Mucosa of descending colon (tissue), 3 donors: ENCODE data around the gene CTSD. TPM values are rescaled to one million over a fixed set of nuclear protein-coding genes. Genes with fewer than 3 reads are reported as not detected.

Experiments
- ATAC-seq: fragments of 200-7000 bp; cut with Tn5 transposase; one replicate; pipeline ENCODE4 v1.9.1; 2020; ENCODE audit warnings: mild to moderate bottlenecking, moderate library complexity
- DNase-seq, 3 donors: peaks; one replicate each; pipeline ENCODE4 v3.0.0-alpha.2; 2020
- H3K36me3 ChIP-seq: fragments of 200-600 bp; one replicate; pipeline ENCODE4 v1.8.0; 2021; ENCODE audit warnings: low read depth, mild to moderate bottlenecking
- H3K4me1 ChIP-seq: fragments of 200-600 bp; one replicate; pipeline ENCODE4 v1.8.0; 2021; ENCODE audit warnings: low read depth, mild to moderate bottlenecking
- H3K4me3 ChIP-seq: fragments of 200-600 bp; one replicate; pipeline ENCODE4 v1.8.0; 2021; ENCODE audit warnings: mild to moderate bottlenecking
- H3K9me3 ChIP-seq: fragments of 200-600 bp; one replicate; pipeline ENCODE4 v1.8.0; 2021; ENCODE audit warnings: mild to moderate bottlenecking
- intact Hi-C, 2 donors: fragments of 100-400 bp; cut with DNase I in 1 of 2; cut with micrococcal nuclease in 1 of 2; formaldehyde crosslinking; loops; one replicate each; pipeline versions ENCODE4 v1.11.0 to v1.11.1; 2022; cut with DNase I, micrococcal nuclease
- total RNA-seq, 3 donors: library from RNA; stranded (reverse); fragmentation: NEBNext Ultra II Directional in 2 of 3; extraction: Animal tissue kit (Norgen Biotek cat#: 25700) in 2 of 3; gene quantifications; one replicate each; pipeline versions ENCODE4 v1.2.1 to v1.2.4, GENCODE V29; 2021 to 2023
- TF ChIP-seq, protein P1 (sequence below): fragments of 200-600 bp; IDR thresholded peaks from one replicate; pipeline ENCODE4 v1.8.0; 2022; ENCODE audit warnings: antibody characterized with exemption, mild to moderate bottlenecking
- donor health status: DM: no; HTN: no; CAD: no; lungs with moderate emphysema.
- donor health status: DM: no; HTN: no; CAD: no.
- donor health status: DM: no; HTN: yes; CAD: no.

CTSD gene
- total RNA-seq, 3 donors from 2014 or later, result 631 to 1,107 (median 1,007) TPM

DNA sequence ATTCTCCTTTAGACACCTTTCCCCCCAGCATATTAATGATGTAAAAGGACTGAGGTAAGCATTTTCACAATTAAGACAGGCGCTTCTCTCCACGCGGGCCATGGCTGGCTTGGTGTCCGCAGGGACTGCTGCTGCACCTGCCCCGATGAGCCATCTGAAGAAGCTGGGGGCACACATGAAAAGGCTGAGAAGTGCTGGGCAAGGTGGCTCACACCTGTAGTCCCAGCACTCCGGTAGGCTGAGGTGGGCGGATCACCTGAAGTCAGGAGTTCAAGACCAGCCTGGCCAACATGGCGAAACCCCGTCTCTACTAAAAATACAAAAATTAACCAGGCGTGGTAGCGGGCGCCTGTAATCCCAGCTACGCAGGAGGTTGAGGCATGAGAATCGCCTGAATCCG is 45.4 kb downstream of the CTSD start:
- TF ChIP-seq, protein P1, sequence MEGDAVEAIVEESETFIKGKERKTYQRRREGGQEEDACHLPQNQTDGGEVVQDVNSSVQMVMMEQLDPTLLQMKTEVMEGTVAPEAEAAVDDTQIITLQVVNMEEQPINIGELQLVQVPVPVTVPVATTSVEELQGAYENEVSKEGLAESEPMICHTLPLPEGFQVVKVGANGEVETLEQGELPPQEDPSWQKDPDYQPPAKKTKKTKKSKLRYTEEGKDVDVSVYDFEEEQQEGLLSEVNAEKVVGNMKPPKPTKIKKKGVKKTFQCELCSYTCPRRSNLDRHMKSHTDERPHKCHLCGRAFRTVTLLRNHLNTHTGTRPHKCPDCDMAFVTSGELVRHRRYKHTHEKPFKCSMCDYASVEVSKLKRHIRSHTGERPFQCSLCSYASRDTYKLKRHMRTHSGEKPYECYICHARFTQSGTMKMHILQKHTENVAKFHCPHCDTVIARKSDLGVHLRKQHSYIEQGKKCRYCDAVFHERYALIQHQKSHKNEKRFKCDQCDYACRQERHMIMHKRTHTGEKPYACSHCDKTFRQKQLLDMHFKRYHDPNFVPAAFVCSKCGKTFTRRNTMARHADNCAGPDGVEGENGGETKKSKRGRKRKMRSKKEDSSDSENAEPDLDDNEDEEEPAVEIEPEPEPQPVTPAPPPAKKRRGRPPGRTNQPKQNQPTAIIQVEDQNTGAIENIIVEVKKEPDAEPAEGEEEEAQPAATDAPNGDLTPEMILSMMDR, result no peak
- Histone ChIP-seq H3K36me3 (no peaks in the 10 kb centered on the region), H3K4me3 (no peak overlapping the region), H3K4me1 (no peaks in the 10 kb centered on the region), H3K9me3 (no peaks in the 10 kb centered on the region)
- intact Hi-C loops, result no loop called here
- no peak for DNase-seq
- no peak for ATAC-seq

DNA sequence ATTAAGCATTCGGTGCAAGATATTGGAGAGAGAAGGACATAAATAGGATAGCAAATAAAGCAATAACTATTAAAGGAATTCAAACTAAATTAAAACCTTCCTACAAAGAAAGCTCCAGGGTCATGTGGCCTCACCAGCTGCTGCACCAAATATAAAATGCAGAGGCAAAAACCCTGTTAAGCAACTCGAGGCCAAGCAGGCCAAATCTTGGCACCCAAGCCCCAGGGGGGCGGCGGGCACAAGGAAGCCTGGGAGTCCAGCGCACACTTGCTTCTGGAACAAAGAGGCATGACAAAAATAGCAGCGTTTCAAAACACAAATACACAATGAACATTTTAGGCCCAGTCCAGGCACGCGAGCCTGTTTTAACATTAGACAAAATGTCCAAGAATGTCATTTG is 46.0 kb downstream of the CTSD start:
- no peak for ATAC-seq
- Histone ChIP-seq H3K36me3 (no peaks in the 10 kb centered on the region), H3K4me1 (no peaks in the 10 kb centered on the region), H3K9me3 (no peaks in the 10 kb centered on the region), H3K4me3 (no peak overlapping the region)
- DNase-seq, result no peak
- TF ChIP-seq, protein P1, result no peak
- intact Hi-C loops, result no loop called here

DNA sequence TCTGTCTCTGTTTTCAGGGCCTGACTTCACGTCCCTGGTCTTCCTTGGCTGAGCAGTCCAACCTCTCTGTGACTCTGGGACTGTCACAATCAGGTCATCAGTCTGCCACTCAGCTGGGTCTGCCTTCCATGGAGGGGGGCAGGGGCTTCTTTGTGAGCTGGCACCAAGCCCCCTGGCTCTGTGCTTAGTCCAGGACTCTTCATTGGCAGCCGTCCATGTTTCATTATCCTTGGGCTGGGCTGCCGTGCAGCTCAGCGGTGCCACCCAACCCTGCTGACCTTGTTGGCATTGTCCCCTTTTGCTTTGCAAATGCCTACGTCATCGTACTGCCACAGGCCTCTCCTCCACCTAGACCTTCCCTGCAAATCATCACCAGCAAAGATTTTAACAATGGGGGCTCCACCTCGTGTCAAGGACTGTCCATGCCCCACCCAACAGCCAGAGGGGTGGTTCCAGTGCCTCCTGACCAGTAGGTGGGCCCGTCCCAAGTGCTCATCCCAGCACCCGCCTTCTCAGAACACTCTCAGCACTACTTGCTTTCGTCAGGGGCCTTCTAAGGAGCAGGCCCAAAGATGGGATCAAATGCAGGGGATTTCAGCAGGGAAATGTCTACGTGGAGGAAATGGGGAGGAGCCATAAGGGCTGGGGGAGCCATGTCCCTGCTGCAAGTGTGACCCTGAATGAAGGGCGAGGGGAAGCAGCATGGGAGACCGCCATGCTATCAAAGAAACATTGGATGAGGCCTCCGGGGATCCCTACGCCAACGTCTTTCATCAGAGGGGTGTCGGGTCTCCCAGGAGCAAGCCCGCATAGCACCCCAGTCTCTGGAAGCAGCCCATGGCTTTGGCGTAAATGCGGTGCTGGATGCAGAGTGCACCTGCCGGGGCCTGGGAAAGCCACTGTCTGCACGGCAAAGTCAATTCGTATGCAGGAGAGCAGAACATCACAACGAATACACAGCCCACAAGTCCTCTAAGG is 48.5 kb downstream of the CTSD start:
- H3K36me3 ChIP-seq, result no peaks in the 10 kb centered on the region
- no peak for ATAC-seq
- H3K4me3 ChIP-seq, result no peak overlapping the region
- TF ChIP-seq, protein P1, result no peak
- no peaks in the 10 kb centered on the region for H3K4me1 ChIP-seq
- no peak for DNase-seq
- no peaks in the 10 kb centered on the region for H3K9me3 ChIP-seq
- intact Hi-C loops, result no loop called here

DNA sequence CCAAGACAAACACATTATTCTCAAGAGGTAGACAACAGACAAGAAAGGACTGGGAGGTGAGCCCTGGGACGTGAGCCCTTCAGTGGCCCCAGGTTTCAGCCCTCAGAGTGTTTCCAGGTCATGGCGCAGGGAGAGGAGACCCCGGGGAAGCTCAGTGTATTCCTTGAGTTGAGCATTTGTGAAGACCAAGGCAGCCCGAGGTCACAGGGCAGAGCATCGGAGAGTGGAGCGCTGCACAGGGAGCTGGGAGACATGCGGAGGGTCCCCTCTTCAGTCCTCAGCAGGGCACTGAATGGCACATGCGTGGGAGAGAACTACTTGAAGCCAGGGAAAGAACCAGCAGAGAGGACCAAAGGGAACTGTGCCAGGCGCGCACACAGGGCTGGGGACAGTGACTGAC is 55.0 kb downstream of the CTSD start:
- TF ChIP-seq, protein P1, result no peak
- Histone ChIP-seq H3K36me3 (no peaks in the 10 kb centered on the region), H3K4me1 (no peaks in the 10 kb centered on the region), H3K4me3 (no peak overlapping the region), H3K9me3 (no peaks in the 10 kb centered on the region)
- intact Hi-C loops, result no loop called here
- DNase-seq (peak in 1 of 3 donors; percentile 24), ATAC-seq (no peak)

DNA sequence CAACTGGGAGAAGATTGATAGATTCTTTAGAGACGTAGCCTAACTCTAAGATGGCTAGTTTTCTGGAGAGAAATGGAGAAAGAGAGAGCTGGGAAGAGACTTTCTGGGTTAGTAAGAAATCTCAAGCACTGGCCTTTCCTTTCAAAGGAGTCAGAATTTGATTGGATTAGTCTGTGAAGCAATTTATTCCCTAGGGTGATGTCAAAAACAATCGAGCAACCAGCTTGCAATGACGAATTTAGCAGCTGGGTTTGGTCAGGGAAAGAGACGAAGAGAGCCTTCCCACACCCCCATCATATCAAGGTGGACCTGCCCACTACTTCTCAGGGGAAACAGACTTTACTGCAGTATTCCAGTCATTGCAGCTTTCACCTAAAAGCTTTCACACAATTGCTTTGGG is 56.0 kb downstream of the CTSD start:
- intact Hi-C loops, result no loop called here
- no peak for DNase-seq
- no peaks in the 10 kb centered on the region for H3K9me3 ChIP-seq
- TF ChIP-seq, protein P1, result no peak
- no peaks in the 10 kb centered on the region for H3K4me1 ChIP-seq
- ATAC-seq, result no peak
- no peaks in the 10 kb centered on the region for H3K36me3 ChIP-seq
- no peak overlapping the region for H3K4me3 ChIP-seq
